Right ventricle myocardium inferior (tissue), 1 donor: ENCODE data around the gene CPOX. TPM values are rescaled to one million over a fixed set of nuclear protein-coding genes. Genes with fewer than 3 reads are reported as not detected.

ENCODE experiments used
- ATAC-seq: fragments of 200-7000 bp; cut with Tn5 transposase; one replicate; pipeline ENCODE4 v1.9.1; 2020; ENCODE audit warnings: mild to moderate bottlenecking, moderate library complexity
- DNase-seq: peaks from one replicate; pipeline ENCODE4 v3.0.0; 2021; ENCODE audit errors: missing footprints
- intact Hi-C: fragments of 100-400 bp; cut with DNase I; formaldehyde crosslinking; loops from one replicate; pipeline ENCODE4 v1.11.0; 2022
- total RNA-seq: library from RNA; stranded (reverse); fragmentation: NEBNext Ultra II Directional; extraction: Animal tissue kit (Norgen Biotek cat#: 25700); gene quantifications from one replicate; pipeline ENCODE4 v1.2.1, GENCODE V29; 2021
- donor health status: DM: no; HTN: yes; CAD: no; lungs with severe emphysema.

The CPOX gene
- total RNA-seq, 1 donor from 2014 or later, result 11.8 TPM

DNA sequence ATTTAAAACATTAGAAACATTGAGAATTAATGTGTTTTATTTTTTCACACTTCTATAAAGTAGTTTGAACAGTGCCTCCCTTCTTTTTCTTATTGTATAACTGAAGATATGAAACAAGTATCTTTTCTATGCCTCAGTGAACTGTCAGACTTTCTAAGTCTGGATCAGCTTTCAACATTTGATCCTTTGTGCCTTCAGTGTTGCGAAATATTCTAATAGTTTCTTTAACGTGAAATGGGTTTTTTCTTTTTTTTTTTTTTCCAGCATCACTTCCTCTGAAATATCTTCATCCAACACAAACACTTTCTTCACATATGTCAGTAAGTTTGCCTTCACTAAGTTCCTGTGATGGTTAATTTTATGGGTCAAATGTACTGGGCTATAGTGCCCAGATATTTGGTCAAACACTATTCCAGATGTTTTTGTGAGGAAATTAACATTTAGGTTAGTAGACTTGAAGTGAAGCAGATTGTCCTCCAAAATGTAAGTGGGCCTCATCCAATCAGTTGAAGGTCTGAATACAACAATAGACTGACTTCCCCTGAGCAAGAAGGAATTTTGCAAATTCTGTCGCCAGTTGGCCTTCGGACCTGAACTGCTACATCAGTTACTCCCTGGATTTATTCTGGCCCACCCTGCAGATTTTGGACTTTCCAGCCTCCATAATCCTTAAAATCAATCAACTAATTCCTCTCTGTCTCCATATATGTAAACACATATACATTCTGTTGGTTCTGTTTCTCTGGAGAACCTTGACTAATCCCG is 6.4 kb upstream of the CPOX start:
- intact Hi-C loops, result loop anchor here (5.0 kb wide), 1 partner anchor 132 kb away; no protein-coding TSS in a partner anchor
- DNase-seq (no peak), ATAC-seq (no peak)

DNA sequence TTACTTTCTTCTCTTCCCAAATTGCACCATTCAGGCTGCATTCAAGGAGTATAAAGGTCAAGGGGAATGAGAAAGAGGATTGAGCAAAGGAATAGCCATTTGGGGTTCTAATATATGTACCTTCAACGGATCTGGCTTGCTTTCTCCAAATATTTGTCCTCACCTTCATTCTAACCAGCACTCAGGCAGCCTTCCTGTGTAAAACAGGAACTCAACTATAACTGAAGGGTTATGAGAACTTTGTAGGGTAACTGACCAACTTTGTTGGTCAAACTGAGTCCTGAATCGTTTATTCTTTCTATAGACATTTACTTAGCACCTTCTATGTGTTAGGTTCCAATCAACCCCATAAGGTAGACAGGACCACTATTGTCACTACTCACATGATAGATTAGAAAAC is 5.1 kb upstream of the CPOX start:
- no peak for DNase-seq
- no peak for ATAC-seq
- intact Hi-C loops, result no loop called here

DNA sequence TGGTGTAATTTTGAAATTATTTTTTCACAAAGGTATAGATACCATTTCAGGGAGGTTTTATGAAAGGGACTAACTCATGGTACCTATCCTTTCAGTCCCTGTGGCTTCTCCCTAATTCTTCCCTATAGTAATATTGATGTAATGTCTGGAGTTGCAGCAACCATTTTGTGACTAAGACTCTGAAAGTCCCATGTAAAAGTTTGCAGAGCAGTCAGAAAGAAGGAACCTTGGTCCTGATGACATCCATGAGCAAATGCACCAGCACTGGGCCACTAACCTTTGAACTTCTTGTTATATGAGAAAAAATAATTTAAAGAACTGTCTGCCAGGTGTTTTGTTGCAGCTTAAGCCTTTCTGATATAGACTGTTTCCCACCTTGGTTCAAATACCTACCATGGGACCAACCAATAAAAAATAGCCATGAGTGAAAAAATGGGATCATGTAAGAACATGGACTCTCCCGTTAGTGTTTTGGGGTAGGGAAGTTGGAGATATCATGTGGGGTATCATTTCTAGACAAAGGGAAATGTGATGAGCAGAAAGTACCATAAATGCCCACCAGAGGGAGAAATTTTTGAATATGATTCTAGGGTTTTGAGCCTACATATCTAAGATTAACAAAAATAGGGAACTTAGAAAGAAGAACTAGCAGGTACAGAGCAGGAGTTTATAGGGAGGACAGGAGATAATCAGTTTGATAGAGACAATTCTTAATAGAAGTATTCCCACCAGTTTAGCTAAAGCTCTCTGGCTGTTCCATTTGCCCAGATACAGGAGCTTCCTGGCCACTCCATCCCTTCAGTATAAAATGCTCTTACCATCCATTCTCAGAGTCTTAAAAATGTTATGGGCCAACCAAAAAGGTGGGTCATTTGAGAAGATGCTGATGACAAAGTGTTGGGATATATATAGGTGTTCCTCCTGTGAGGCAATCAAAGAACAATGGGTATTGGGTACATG is 3.4 kb upstream of the CPOX start:
- DNase-seq (no peak), ATAC-seq (no peak)
- intact Hi-C loops, result no loop called here

DNA sequence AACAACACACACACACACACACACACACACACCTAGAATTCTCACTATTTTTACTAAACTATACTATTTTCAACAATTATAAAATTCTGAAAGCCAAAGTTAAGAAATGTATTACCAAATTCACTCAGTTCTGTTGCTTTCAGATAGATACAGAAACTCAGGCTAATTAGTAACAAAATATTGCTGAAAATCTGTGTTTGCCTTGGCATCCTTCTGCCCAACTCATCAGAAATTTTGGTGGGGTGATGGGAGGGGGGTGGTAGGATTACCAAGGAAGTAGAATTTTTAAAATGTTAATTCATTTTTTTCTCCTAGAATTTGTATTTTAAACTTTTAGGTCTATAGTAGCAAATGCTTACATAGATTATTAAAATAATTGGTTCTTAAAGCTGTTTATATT is 2.7 kb upstream of the CPOX start:
- intact Hi-C loops, result no loop called here
- ATAC-seq, result no peak
- DNase-seq, result no peak

DNA sequence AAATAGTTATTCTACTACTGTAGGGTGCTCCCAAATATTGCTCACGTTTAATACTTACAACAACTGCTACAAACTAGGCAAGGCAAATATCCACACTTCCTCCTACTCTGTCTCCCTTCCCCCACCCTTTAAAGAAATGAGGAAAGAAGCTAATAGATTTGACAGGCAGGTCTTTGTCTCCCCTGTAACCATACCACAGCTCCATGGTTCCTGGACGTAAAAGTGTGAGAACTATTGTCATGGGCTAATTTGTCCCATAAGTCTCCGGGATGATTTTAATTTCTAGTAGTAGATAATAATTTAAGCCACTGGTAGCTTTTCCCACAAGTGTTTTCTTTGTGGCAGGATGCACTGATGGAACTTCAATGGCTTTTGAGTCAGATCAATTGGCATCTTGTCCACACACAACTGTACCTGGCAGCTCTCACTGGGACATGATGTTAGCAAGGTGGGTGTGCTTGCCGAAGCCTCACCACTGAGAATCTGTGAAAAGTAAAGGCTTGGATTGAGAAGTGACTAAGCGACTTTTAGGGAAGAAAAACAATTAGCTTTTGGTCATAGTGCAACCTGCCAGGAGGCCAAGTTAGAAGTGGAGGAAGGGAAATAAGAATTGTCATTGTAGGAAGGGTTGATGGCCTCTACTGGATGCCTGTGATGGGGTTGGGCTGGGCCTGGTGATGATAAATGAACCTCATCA is 1.4 kb upstream of the CPOX start:
- DNase-seq (no peak), ATAC-seq (no peak)
- intact Hi-C loops, result loop anchor here (5.0 kb wide), 1 partner anchor 398 kb away; no protein-coding TSS in a partner anchor

DNA sequence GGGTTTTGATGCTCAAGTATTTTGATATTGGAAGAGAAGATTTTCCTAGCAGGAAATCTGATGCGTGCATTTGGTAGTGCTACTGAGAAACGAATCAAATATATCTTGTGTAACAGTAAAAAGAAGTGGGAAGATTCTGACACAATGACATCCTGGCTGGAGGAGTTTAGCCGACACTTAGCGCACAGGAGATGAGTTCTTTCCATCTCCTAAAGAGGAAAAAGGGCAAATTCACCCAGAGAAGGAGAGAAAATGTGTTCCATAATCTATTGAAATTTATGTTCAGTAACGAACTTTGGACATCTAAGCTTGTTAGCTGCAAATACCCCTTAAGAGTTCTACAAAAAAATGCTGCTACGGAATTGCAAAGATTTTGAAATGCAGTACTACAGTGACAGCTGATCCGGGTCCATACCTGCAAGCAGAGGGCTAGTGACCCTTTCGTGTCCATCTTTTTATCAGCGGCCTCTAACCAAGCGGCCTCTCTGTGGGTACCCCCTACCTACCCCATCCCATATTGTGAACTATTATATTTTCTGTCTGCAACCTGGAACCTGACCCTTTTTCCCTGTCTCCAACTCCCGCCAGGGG is 971 bp downstream of the CPOX start:
- DNase-seq, result no peak
- intact Hi-C loops, result loop anchor here (2.0 to 5.0 kb wide), 2 partner anchors 70 to 400 kb away; partner anchors contain the start of gene CLDND1
- no peak for ATAC-seq

DNA sequence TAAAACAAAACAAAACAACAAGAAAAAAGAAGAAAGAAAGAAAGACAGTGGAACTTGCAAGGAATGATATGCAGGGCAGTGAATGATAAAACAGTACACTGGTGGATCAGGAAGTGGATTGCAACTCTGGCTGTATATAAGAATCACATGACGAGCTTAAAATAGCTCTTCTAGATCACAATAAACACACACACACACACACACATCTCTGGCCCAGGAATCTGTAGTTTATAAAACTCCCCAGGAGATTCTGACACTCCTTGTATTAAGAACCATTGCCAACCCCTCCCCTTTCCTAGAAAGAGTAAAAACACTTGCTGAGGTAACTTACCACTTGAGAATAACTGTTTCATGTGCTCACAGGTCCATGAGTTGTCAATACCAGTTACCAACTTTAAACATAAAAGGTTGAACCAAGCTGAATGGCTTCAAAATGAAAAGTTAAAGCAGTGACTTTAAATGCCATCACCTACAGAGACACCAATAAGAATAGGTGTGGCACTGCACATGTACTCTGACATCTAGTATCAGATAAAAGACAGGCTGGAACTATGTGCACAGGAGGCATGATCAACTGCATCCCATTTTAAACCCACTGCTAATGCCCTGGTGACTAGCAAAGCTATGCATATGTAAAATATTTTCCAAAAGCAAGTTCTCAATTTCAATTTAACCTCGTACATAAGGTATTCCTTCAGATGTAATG is 3.9 kb downstream of the CPOX start:
- DNase-seq (no peak), ATAC-seq (no peak)
- intact Hi-C loops, result loop anchor here (5.0 kb wide), 1 partner anchor 403 kb away; no protein-coding TSS in a partner anchor

DNA sequence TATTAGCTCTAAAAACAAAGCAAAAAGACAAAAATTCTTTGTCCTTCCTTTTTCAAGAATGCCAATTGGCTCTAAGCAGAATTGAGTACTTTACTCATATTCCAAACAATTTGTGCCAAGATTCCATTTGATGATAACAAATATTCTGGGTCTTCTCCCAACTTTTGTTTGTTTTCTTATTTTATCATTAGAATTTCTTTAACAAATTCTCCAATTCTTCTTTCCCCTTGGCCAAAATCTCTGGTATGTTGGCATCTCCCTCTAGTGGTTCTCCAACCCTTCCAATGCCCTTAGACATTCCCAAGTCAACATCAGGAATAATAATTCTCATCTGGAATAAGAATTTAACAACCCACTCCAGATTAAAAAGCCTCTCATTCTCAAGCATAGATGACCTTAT is 5.3 kb downstream of the CPOX start:
- ATAC-seq (no peak), DNase-seq (no peak)
- intact Hi-C loops, result no loop called here

DNA sequence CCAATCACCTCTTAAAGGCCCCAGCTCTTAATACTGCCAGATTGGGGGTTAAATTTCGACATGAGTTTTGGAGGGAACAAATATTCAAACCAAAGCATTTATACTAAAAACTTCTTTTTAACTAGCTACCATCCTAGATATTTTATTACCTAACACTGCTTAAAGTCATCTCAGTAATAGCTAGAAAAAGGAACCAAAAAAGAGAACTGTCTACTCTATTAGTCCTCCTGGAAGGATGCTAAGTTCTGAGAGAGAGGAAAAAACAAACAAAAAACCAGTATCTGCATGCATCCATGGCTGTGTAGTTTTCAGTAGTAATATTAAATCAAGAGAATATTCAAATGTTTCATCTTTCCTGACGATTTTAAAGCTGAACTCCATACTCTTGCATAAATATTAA is 5.8 kb downstream of the CPOX start:
- ATAC-seq, result no peak
- intact Hi-C loops, result no loop called here
- DNase-seq, result no peak

DNA sequence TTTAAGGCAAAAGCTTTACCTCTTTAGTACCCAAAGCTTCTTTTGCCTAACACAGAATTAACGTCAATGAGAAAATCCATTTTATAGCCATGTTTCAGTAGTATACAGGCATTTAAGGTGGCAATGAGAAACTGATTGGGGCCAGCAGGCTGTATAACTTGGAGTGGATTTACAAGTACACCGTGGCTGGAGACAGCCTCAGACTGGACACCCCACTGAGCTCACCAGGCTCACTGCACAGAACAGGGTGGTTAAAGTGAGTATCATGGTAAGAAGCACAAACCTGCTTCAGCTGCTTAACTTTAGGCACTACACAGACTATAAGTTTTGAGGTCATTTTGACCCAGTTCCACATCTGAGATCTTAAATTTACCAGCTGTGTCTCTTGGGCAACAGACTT is 8.9 kb downstream of the CPOX start:
- no peak for DNase-seq
- ATAC-seq, result no peak
- intact Hi-C loops, result no loop called here

DNA sequence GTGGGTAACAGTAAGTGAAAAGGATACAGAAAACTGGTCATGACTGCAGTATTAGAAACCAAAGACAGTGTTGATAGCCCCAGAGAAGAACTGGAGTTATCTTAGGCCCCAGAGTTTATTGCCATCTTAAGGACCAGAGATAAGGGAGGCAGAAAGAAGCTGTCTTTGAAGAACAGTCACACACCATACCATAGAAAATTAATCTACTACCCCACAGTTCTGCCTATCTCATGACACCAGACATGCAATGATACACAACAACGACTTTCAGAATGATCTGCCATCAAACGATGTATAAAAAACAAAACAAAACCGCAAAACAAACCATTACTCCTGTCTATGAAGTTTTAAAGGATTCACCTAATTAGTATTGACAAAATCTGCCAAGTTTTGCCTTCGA is 9.6 kb downstream of the CPOX start:
- ATAC-seq, result no peak
- intact Hi-C loops, result no loop called here

DNA sequence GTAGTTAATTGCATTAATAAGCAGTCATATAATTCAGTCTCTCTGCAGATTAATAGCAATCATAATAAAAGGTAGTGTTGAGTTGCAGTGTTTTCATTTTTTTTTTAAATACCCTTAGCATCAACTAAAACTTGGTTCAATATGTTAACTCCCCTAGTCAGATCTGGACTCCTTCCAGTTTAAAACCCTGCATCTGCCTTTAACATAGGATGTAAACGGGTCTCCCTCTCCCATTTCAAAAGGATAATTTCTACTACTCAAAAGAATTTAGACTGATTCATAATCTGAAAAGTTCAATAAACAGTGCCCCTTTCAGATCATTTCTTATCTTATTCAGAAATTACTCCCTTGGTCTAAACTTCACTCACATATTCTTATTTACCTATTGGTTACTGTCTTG is 11.4 kb downstream of the CPOX start:
- intact Hi-C loops, result no loop called here
- ATAC-seq (no peak), DNase-seq (no peak)

More for the DNA sequence above, 9.6 kb downstream of the CPOX start:
- no peak for DNase-seq

DNA sequence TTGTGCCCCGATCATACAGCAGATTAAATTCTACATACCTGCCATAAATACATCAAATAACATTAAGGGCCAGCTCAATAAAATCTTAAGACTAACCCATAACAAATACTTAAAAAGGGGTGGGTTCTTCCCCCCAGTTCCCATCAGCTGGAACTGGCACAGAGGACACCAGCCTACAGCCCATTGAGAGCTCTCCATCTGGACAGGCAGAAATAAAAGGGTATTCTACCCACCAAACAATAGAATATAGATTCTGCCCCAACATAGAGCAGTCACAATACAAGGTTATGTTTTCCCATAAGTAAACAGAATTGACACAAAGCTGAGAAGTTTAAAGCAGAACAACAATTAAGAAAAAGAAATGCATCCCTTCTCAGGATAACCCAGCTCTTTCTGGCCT is 11.9 kb downstream of the CPOX start:
- intact Hi-C loops, result no loop called here
- DNase-seq (no peak), ATAC-seq (no peak)

DNA sequence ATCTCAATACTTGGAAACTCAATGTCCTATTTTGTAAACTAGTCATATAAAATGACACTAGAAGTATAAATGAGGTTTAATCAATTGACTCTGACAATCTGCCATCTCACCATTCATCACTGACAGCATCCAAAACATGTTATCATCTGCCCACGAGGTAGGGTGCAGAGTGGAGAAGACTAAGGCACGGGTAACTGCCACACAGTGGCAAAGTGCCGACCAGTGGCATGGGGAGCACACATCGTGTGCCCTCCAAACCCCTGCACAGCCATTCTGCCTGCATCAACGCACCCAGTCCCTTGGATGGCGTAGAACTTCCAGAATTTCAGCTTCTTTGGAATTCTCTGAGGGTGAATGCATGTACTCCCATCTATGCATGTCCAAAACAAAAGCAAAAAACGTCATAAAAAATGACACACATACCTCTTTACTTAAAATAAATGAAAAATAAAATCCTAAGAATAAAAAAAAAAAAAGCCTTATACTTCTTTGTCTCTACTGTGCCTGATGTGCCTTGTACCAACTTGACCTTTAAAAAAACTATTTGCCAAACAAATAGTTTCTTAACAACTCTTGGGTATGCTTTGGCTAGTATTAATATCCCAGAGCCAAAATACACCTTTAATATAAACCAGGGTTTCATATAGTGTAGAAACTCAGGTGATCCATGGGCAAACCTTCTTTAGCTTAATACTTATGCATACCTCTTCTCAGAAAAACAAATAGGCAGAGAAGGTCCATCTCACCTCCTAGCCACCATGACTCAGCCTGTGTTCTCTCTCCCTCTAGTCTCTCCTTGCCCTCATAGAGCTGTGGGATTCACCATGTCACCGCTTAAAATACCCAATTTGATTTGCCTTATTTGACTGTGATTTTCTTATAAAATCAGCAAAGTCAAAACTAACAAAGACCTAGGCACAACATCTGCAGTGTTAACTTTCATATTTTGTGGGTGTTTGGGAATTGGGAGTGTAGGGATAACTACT is 12.7 kb downstream of the CPOX start:
- ATAC-seq, result no peak
- DNase-seq, result no peak

DNA sequence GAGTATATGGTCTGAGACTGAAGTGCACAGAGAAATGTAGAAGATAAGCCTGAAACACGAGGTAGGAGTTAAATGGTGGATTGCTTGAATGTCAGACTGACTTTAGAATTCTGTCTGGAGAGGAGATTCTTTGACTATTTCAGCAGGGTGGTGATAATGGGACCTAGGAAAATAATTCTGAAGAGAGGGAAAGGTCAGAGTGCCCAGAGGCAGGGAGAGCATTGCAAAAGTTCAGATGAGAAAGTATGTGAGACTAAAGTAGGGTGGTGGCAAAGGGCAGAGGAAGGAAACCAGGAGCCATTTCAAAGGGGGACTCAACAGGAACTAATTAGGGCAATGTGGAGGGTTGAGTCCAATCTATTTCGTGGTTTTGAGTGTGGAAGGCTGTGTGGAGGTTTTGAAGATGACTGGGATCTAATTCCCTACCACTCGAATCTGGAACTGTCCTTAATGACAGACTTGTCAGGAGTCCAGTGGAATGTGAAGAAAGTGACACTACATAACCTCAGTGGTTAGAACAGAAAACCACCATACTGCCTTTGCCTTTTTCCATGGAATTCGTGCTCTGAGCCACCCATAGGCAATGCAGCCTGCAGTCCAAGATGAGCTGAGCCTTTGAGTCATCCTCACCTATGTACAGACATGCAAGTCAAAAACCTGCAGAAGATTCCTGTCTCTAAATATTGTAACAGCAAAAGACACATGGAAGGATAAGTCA is 16.1 kb downstream of the CPOX start:
- DNase-seq (no peak), ATAC-seq (no peak)
- intact Hi-C loops, result no loop called here

More for the DNA sequence above, 12.7 kb downstream of the CPOX start:
- intact Hi-C loops, result no loop called here

DNA sequence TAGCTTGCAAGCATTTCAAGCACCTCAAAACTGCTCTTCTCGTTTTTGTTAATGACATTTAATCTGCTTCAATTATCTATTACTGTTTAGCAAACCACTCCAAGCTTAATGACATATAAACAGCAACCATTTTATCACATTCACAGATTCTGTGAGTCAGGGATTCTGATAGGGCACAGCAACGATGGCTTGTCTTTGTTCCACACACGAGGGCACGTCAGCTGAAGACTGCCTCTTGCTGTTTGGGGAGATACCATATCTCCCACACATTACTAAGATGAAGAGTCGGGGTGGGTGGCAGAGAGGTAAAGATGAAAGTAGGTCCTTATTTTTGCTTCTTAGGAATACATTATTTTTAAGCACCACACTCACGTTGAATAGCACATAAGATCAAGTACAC is 19.3 kb downstream of the CPOX start:
- ATAC-seq, result no peak

More for the DNA sequence above, 19.3 kb downstream of the CPOX start:
- intact Hi-C loops, result no loop called here
- no peak for DNase-seq
